PFSK-1 (cell line): ENCODE data around the gene NSUN6.

ENCODE experiments used
- FOXP2 ChIP-seq: optimal IDR thresholded peaks from 2 replicates; pipeline ENCODE3; 2011; ENCODE audit warnings: borderline replicate concordance, control low read depth, inconsistent platforms; ENCODE audit not compliant: insufficient read depth; ENCODE audit errors: extremely low read length, extremely low read depth
- POLR2AphosphoS5 ChIP-seq: IDR thresholded peaks from 2 replicates; pipeline ENCODE4 v1.6.1; 2012; ENCODE audit warnings: low read depth, mild to moderate bottlenecking, control low read depth, low read length, moderate library complexity
- REST ChIP-seq, 2 experiments: IDR thresholded peaks; 2 replicates each; pipeline versions ENCODE4 v1.6.1 to v1.8.0; 2011 to 2012; ENCODE audit warnings: low read depth in 2 of 2, low read length in 2 of 2, control low read depth in 1 of 2, inconsistent platforms in 1 of 2, mild to moderate bottlenecking in 1 of 2, moderate library complexity in 1 of 2; ENCODE audit not compliant: insufficient read depth in 1 of 2
- SIN3A ChIP-seq: IDR thresholded peaks from 2 replicates; pipeline ENCODE4 v1.6.1; 2012; ENCODE audit warnings: mild to moderate bottlenecking, low read length, moderate library complexity, borderline replicate concordance; ENCODE audit not compliant: insufficient read depth
- TAF1 ChIP-seq: IDR thresholded peaks from 2 replicates; pipeline ENCODE4 v1.6.1; 2012; ENCODE audit warnings: low read length, control low read depth, borderline replicate concordance; ENCODE audit not compliant: insufficient read depth

The NSUN6 gene

DNA sequence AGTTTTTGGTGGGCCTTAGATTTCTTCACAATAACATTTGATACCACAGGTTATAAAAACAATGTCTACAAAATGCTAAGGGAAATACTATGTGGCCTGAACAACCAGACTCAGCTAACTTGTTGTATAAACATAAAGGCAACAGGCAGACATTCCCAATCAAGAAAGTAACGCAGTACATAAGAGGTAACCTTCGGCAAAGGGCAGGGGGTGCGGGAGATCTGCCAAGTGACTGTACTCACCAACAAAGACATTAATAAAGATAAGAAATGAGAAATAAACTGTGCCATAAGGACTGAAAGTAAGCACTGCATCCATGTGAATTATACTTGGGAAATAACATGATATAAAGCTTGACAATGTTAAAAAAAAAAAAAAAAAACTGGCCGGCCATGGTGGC is 15.4 kb downstream of the NSUN6 start:
- TF ChIP-seq POLR2AphosphoS5 (no peak), TAF1 (no peak), FOXP2 (no peak), SIN3A (no peak), REST (IDR thresholded peaks at IDR 0.05; ENCODE audit: insufficient read depth in 1 of 2, low read depth in 2 of 2, low read length in 2 of 2) (no peak)

DNA sequence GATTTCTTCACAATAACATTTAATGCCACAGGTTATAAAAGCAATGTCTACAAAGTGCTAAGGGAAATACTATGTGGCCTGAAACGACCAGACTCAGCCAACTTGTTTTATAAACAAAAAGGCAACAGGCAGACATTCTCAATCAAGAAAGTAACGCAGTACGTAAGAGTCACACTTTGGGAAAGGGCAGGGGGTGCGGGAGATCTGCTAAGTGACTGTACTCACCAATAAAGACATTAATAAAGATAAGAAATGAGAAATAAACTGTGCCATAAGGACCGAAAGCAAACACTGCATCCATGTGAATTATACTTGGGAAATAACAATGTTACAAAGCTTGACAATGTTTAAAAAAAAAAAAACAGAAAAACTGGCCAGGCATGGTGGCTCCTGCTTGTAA is 25.5 kb downstream of the NSUN6 start:
- TF ChIP-seq FOXP2 (no peak), TAF1 (no peak), SIN3A (no peak), REST (IDR thresholded peaks at IDR 0.05; ENCODE audit: insufficient read depth in 1 of 2, low read depth in 2 of 2, low read length in 2 of 2) (no peak), POLR2AphosphoS5 (no peak)

GRCh38 chr10:18620856-18621255 is 30.5 kb downstream of the NSUN6 start:
- TF ChIP-seq TAF1 (no peak), REST (IDR thresholded peaks at IDR 0.05; ENCODE audit: insufficient read depth in 1 of 2, low read depth in 2 of 2, low read length in 2 of 2) (no peak), SIN3A (no peak), POLR2AphosphoS5 (no peak)

DNA sequence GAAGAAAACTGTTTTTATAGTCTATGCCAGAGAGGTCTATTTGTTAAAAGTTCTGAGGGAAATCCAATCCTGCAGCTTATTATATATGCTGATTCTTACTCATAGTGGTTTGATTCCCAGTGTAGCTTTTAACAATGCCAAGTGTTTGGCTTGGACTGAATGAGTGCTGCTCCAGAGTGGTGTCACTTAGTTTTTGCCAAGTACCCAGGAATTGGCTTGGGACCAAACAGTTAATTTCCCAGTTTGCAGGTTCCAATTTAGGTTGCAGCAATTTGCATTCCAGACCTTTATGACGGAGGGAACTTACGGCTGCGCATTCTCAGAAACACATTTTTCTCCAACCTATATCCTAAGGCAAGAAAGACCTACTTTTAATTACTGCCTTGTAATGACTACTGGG is 32.4 kb downstream of the NSUN6 start:
- no peak for TF ChIP-seq FOXP2
- no peak for TF ChIP-seq SIN3A
- 0 out of 4 replicates have a peak, but pooled peaks of 1 of the 2 experiments have one; percentile 12 for TF ChIP-seq REST (IDR thresholded peaks at IDR 0.05; ENCODE audit: insufficient read depth in 1 of 2, low read depth in 2 of 2, low read length in 2 of 2)

- TF ChIP-seq POLR2AphosphoS5 (no peak), TAF1 (no peak), SIN3A (no peak), FOXP2 (no peak), REST (IDR thresholded peaks at IDR 0.05; ENCODE audit: insufficient read depth in 1 of 2, low read depth in 2 of 2, low read length in 2 of 2) (no peak)
Observed at GRCh38 chr10:18616337-18616736, 35.0 kb downstream of the NSUN6 start.
